ENCODE measurements around the gene EGFL7. TPM values are rescaled to one million over a fixed set of nuclear protein-coding genes. Genes with fewer than 3 reads are reported as not detected.

The EGFL7 gene
- total RNA-seq (2014; rRNA removed; shearing (Covaris generic)) = 68.5 and 87.3 TPM in 2 replicates

DNA sequence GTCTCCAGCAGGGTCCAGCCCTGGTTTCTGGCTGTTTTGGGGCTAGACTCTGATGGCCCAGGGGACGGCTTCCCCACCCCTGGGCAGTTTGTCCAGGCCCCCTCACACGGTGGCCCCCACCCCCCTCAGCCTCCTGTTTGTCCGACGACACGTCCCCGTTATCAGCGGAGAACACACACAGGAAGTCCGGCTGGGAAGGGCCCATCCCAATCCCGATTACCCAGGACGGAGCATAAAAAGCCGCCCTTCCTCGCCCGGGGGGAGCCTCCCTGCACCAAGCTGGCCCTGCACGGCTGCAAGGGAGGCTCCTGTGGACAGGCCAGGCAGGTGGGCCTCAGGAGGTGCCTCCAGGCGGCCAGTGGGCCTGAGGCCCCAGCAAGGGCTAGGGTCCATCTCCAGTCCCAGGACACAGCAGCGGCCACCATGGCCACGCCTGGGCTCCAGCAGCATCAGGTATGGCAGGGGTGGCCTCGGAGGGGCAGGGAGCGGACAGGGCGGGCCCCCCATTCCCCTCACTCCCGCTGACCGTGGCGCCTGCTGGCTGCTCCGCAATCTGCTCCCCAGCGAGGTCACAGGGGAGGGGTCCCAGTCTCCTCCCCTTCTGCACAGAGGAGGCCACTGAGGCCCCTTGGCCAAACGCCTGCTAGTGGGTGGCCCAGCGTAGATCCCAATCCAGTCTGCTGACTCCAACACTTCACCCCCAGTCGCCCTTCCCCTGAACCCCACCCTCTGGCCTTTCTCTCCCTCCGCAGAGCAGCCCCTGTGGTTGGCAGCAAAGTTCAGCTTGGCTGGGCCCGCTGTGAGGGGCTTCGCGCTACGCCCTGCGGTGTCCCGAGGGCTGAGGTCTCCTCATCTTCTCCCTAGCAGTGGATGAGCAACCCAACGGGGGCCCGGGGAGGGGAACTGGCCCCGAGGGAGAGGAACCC, at the start of gene EGFL7:
Gene EGFL7, plus strand, starts transcription at position 261 of the 926 bp plus-strand sequence. CDS start 5,367 bp downstream, outside the sequence.
- no peaks in the 10 kb centered on the region for H3K27me3 ChIP-seq (ENCODE audit: control insufficient read depth, insufficient read depth, low read length)
- H3K4me3 ChIP-seq (ENCODE audit: insufficient read depth, low read depth, low read length) = no peak within 1 kb of the TSS
- no peak for DNase-seq
- no peaks in the 10 kb centered on the region for H3K36me3 ChIP-seq (replicated peaks; ENCODE audit: control insufficient read depth, insufficient read depth, low read length)

DNA sequence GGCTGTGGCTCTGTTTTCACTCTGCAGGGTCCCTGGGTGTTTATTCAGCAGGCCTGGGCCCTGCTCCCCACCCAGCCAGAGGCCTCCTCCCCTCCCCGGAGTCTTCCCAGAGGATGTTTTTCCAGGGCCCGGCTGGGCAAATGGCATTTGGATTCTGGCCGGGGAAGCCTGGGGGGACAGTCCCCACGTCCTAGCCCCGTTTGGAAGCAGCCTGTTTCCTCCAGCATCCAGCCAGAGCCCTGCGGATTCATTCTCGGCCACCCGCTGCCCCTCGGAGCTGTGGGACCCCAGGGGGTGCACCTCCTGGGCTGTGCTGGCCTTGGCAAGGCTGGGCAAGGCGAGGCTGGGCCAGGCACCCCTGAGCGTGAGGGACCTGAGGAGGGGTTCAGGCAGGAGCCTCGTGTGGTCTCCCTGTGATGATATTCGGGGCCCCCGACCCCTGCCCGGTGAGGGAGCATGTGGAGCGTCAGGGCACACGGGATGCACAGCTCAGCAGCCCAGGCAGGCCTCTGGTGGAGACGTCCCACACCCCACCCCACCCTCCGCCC, 48.8 kb upstream of the EGFL7 start:
- Histone ChIP-seq H3K27me3 (ENCODE audit: control insufficient read depth, insufficient read depth, low read length) (no peaks in the 10 kb centered on the region), H3K36me3 (replicated peaks; ENCODE audit: control insufficient read depth, insufficient read depth, low read length) (no peaks in the 10 kb centered on the region), H3K4me3 (ENCODE audit: insufficient read depth, low read depth, low read length) (no peak overlapping the region)
- peak; percentile 72 for DNase-seq

GRCh38 chr9:136614372-136614922, 48.3 kb upstream of the EGFL7 start:
- no peaks in the 10 kb centered on the region for H3K27me3 ChIP-seq (ENCODE audit: control insufficient read depth, insufficient read depth, low read length)
- no peak overlapping the region for H3K4me3 ChIP-seq (ENCODE audit: insufficient read depth, low read depth, low read length)
- no peak for DNase-seq
- no peaks in the 10 kb centered on the region for H3K36me3 ChIP-seq (replicated peaks; ENCODE audit: control insufficient read depth, insufficient read depth, low read length)

GRCh38 chr9:136614967-136615623, 47.6 kb upstream of the EGFL7 start:
- Histone ChIP-seq H3K4me3 (ENCODE audit: insufficient read depth, low read depth, low read length) (no peak overlapping the region), H3K27me3 (ENCODE audit: control insufficient read depth, insufficient read depth, low read length) (no peaks in the 10 kb centered on the region), H3K36me3 (replicated peaks; ENCODE audit: control insufficient read depth, insufficient read depth, low read length) (no peaks in the 10 kb centered on the region)
- peak; percentile 90 for DNase-seq

- Histone ChIP-seq H3K36me3 (replicated peaks; ENCODE audit: control insufficient read depth, insufficient read depth, low read length) (no peaks in the 10 kb centered on the region), H3K27me3 (ENCODE audit: control insufficient read depth, insufficient read depth, low read length) (no peaks in the 10 kb centered on the region), H3K4me3 (ENCODE audit: insufficient read depth, low read depth, low read length) (no peak overlapping the region)
- no peak for DNase-seq
These were observed 46.9 kb upstream of the EGFL7 start for GRCh38 chr9:136615631-136616306.

DNA sequence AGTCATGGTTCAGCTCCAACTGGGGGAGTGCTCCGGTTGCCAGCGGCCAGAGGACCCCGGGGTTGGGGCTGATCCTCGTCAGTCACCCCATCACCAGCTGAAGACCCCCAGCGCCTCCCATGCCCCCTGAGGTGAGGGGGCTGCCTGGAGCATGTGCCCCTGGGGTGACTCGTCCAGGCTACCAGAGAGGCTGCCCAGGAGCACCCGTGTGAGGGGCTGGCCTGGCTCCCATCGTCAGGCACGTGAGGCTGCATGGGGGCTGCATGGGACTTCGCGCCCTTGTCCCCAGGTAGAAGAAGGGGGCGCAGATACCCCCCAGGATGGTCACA, 46.4 kb upstream of the EGFL7 start:
- Histone ChIP-seq H3K27me3 (ENCODE audit: control insufficient read depth, insufficient read depth, low read length) (no peaks in the 10 kb centered on the region), H3K36me3 (replicated peaks; ENCODE audit: control insufficient read depth, insufficient read depth, low read length) (no peaks in the 10 kb centered on the region), H3K4me3 (ENCODE audit: insufficient read depth, low read depth, low read length) (no peak overlapping the region)
- DNase-seq = no peak

- no peak for DNase-seq
- Histone ChIP-seq H3K4me3 (ENCODE audit: insufficient read depth, low read depth, low read length) (no peak overlapping the region), H3K36me3 (replicated peaks; ENCODE audit: control insufficient read depth, insufficient read depth, low read length) (no peaks in the 10 kb centered on the region), H3K27me3 (ENCODE audit: control insufficient read depth, insufficient read depth, low read length) (no peaks in the 10 kb centered on the region)
These were observed 45.6 kb upstream of the EGFL7 start for GRCh38 chr9:136616948-136617695.

GRCh38 chr9:136617746-136618579, 44.8 kb upstream of the EGFL7 start:
- Histone ChIP-seq H3K27me3 (ENCODE audit: control insufficient read depth, insufficient read depth, low read length) (no peaks in the 10 kb centered on the region), H3K4me3 (ENCODE audit: insufficient read depth, low read depth, low read length) (no peak overlapping the region), H3K36me3 (replicated peaks; ENCODE audit: control insufficient read depth, insufficient read depth, low read length) (no peaks in the 10 kb centered on the region)
- DNase-seq = no peak

- H3K4me3 ChIP-seq (ENCODE audit: insufficient read depth, low read depth, low read length) = no peak overlapping the region
- no peaks in the 10 kb centered on the region for H3K36me3 ChIP-seq (replicated peaks; ENCODE audit: control insufficient read depth, insufficient read depth, low read length)
- H3K27me3 ChIP-seq (ENCODE audit: control insufficient read depth, insufficient read depth, low read length) = no peaks in the 10 kb centered on the region
- no peak for DNase-seq
These were observed 43.9 kb upstream of the EGFL7 start for GRCh38 chr9:136618580-136619547.

GRCh38 chr9:136619742-136620440, 42.8 kb upstream of the EGFL7 start:
- Histone ChIP-seq H3K36me3 (replicated peaks; ENCODE audit: control insufficient read depth, insufficient read depth, low read length) (no peaks in the 10 kb centered on the region), H3K4me3 (ENCODE audit: insufficient read depth, low read depth, low read length) (no peak overlapping the region), H3K27me3 (ENCODE audit: control insufficient read depth, insufficient read depth, low read length) (no peaks in the 10 kb centered on the region)
- DNase-seq = no peak

DNA sequence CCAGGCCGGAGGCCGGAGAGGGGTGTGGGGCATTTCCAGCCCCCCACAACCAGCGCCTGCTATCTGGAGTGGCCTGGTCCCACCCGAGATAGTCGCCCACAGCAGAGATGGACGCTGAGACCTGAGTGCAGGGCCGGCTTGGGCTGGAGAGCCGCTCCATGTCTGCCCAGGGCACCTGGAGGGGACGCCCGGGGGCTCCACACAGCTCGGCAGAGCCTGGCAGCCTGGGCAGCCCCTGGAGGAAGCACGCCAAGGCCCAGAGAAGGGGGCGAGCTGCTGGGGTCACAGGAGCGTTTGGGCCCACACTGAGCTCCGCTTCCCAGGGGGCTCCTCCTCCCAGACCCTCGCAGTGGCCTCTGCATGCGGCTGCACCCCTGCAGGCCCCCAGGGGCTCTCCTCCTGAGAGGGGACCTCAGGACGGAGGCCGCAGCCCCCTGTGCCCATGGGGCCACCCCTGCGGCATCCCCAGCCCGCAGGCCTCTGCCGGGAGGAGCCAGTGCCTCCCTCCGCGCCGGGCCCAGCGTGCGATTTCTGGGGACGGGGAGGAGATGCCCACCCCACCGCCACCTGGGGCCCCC, 42.2 kb upstream of the EGFL7 start:
- no peak overlapping the region for H3K4me3 ChIP-seq (ENCODE audit: insufficient read depth, low read depth, low read length)
- H3K36me3 ChIP-seq (replicated peaks; ENCODE audit: control insufficient read depth, insufficient read depth, low read length) = no peaks in the 10 kb centered on the region
- peak; percentile 71 for DNase-seq
- no peaks in the 10 kb centered on the region for H3K27me3 ChIP-seq (ENCODE audit: control insufficient read depth, insufficient read depth, low read length)

Measured in H7 (cell line).